ENCODE results near the gene TMC2. TPM values are rescaled to one million over a fixed set of nuclear protein-coding genes. Genes with fewer than 3 reads are reported as not detected.

Gene TMC2
- total and polyA plus RNA-seq, 10 donors: 0.07 to 1.2 (median 0.13) TPM; not detected in 2

GRCh38 chr20:2616634-2617033 is 80.3 kb downstream of the TMC2 start:
- Histone ChIP-seq H3K9me3 (peaks cover 0 to 8% (median 2%) of the 10 kb centered on the region in 8 donors), H3K36me3 (no peaks in the 10 kb centered on the region), H3K27me3 (replicated peaks in 1 of 7) (peaks cover 0 to 22% (median 0%) of the 10 kb centered on the region in 7 donors), H3K4me1 (no peaks in the 10 kb centered on the region), H3K4me3 (no peak overlapping the region), H3K27ac (no peak overlapping the region)
- no peak for DNase-seq
- WGBS, 5 donors: 73 to 83% (median 80%) methylated on average over 9 of the region's 9 CpGs
- TF ChIP-seq POLR2AphosphoS5 (IDR thresholded peaks at IDR 0.05) (no peak), CTCF (IDR thresholded peaks at IDR 0.05 in 8 of 11, conservative IDR thresholded peaks at IDR 0.05 in 3 of 11) (no peak), POLR2A (IDR thresholded peaks at IDR 0.05) (no peak)
- intact Hi-C loops (cut with DNase I; ENCODE audit: low total_unique reads): no loop called here

GRCh38 chr20:2617099-2617714 is 80.8 kb downstream of the TMC2 start:
- intact Hi-C loops (cut with DNase I; ENCODE audit: low total_unique reads): no loop called here
- WGBS, 5 donors: 70 to 86% (median 78%) methylated on average over 16 of the region's 16 CpGs
- DNase-seq: no peak

GRCh38 chr20:2618815-2619214 is 82.4 kb downstream of the TMC2 start:
- TF ChIP-seq POLR2AphosphoS5 (IDR thresholded peaks at IDR 0.05) (no peak), CTCF (IDR thresholded peaks at IDR 0.05 in 8 of 11, conservative IDR thresholded peaks at IDR 0.05 in 3 of 11) (no peak), POLR2A (IDR thresholded peaks at IDR 0.05) (no peak)
- 69 to 78% (median 76%) methylated on average over 6 of the region's 6 CpGs for WGBS, 5 donors
- no peaks in the 10 kb centered on the region for H3K36me3 ChIP-seq
- H3K9me3 ChIP-seq: peaks cover 0 to 8% (median 2%) of the 10 kb centered on the region in 8 donors
- no peak overlapping the region for H3K27ac ChIP-seq
- H3K4me3 ChIP-seq: no peak overlapping the region
- intact Hi-C loops (cut with DNase I; ENCODE audit: low total_unique reads): no loop called here
- DNase-seq: no peak
- no peaks in the 10 kb centered on the region for H3K4me1 ChIP-seq
- H3K27me3 ChIP-seq (replicated peaks in 1 of 7): peaks cover 0 to 22% (median 0%) of the 10 kb centered on the region in 7 donors

More at GRCh38 chr20:2617099-2617714, 80.8 kb downstream of the TMC2 start:
- Histone ChIP-seq H3K4me3 (no peak overlapping the region), H3K27me3 (replicated peaks in 1 of 7) (peaks cover 0 to 26% (median 0%) of the 10 kb centered on the region in 7 donors), H3K4me1 (no peaks in the 10 kb centered on the region), H3K36me3 (no peaks in the 10 kb centered on the region), H3K9me3 (peaks cover 0 to 8% (median 2%) of the 10 kb centered on the region in 8 donors), H3K27ac (no peak overlapping the region)
- no peak for TF ChIP-seq POLR2A (IDR thresholded peaks at IDR 0.05)
- no peak for TF ChIP-seq CTCF (IDR thresholded peaks at IDR 0.05 in 8 of 11, conservative IDR thresholded peaks at IDR 0.05 in 3 of 11)
- TF ChIP-seq POLR2AphosphoS5 (IDR thresholded peaks at IDR 0.05): no peak

GRCh38 chr20:2619337-2619736 is 83.0 kb downstream of the TMC2 start:
- H3K9me3 ChIP-seq: peaks cover 0 to 8% (median 2%) of the 10 kb centered on the region in 8 donors
- H3K27ac ChIP-seq: no peak overlapping the region
- no peak overlapping the region for H3K4me3 ChIP-seq
- 60 to 75% (median 71%) methylated on average over 2 of the region's 2 CpGs for WGBS, 5 donors
- no peak for TF ChIP-seq CTCF (IDR thresholded peaks at IDR 0.05 in 8 of 11, conservative IDR thresholded peaks at IDR 0.05 in 3 of 11)
- intact Hi-C loops (cut with DNase I; ENCODE audit: low total_unique reads): no loop called here
- no peaks in the 10 kb centered on the region for H3K4me1 ChIP-seq
- no peak for DNase-seq
- H3K27me3 ChIP-seq (replicated peaks in 1 of 7): peaks cover 0 to 22% (median 0%) of the 10 kb centered on the region in 7 donors
- no peaks in the 10 kb centered on the region for H3K36me3 ChIP-seq

Data from spleen (tissue), 11 donors.